GM23338 (cell line): ENCODE data around the gene MAP4K5.

Source experiments
- CREB1 ChIP-seq: fragments of 250-450 bp; sonication (Bioruptor Pico); IDR thresholded peaks from 2 replicates; pipeline ENCODE4 v1.5.0; 2020; ENCODE audit warnings: low read depth, mild to moderate bottlenecking, moderate library complexity
- EZH2 ChIP-seq: fragments of 200-600 bp; sonication (generic); IDR thresholded peaks from one replicate; pipeline ENCODE4 v1.8.0; 2017; ENCODE audit warnings: antibody characterized with exemption, mild to moderate bottlenecking, low read depth; ENCODE audit not compliant: unreplicated experiment
- EZH2phosphoT487 ChIP-seq: fragments of 200-600 bp; sonication (generic); IDR thresholded peaks from one replicate; pipeline ENCODE4 v1.8.1; 2018; ENCODE audit warnings: antibody characterized with exemption; ENCODE audit not compliant: unreplicated experiment
- POLR2AphosphoS5 ChIP-seq: IDR thresholded peaks from 2 replicates; pipeline ENCODE4 v1.6.1; 2016; ENCODE audit warnings: antibody characterized with exemption, low read depth
- TF ChIP-seq, protein P1 (sequence below): fragments of 250-450 bp; sonication (Bioruptor Pico); IDR thresholded peaks from 2 replicates; pipeline ENCODE4 v1.5.0; 2020; ENCODE audit warnings: mild to moderate bottlenecking, moderate library complexity
- TF ChIP-seq, protein P2 (sequence below), 2 experiments: fragments of 200-600 bp in 1 of 2; sonication (generic) in 1 of 2; conservative IDR thresholded peaks; 2 replicates each; pipeline versions ENCODE4 v1.5.1 to v1.6.1; 2016 to 2017; ENCODE audit warnings: antibody characterized with exemption in 2 of 2, low read depth in 2 of 2, mild to moderate bottlenecking in 2 of 2, moderate library complexity in 1 of 2
- TF ChIP-seq, protein P3 (sequence below): IDR thresholded peaks from one replicate; pipeline ENCODE4 v1.6.1; 2018; ENCODE audit warnings: antibody characterized with exemption; ENCODE audit not compliant: unreplicated experiment

DNA sequence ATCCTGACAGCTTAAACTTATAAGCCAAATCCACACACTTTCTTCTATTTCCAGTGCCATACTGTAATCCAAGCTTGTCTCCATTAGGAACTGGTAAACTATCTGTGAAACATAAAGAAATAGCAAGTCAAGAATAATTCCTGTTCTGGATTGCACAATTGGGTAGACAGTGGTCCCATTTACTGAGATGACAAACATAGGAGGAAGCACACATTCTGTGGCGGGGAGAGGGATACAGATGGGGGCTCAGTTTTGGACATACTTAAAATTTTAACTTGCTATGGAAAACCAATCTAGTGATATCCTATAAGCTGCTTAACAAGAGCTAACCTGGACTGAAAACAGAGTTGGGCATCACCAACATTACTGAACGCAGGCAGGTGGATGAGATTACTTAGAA lies 16.3 kb downstream of the MAP4K5 start:
- TF ChIP-seq, protein P1, sequence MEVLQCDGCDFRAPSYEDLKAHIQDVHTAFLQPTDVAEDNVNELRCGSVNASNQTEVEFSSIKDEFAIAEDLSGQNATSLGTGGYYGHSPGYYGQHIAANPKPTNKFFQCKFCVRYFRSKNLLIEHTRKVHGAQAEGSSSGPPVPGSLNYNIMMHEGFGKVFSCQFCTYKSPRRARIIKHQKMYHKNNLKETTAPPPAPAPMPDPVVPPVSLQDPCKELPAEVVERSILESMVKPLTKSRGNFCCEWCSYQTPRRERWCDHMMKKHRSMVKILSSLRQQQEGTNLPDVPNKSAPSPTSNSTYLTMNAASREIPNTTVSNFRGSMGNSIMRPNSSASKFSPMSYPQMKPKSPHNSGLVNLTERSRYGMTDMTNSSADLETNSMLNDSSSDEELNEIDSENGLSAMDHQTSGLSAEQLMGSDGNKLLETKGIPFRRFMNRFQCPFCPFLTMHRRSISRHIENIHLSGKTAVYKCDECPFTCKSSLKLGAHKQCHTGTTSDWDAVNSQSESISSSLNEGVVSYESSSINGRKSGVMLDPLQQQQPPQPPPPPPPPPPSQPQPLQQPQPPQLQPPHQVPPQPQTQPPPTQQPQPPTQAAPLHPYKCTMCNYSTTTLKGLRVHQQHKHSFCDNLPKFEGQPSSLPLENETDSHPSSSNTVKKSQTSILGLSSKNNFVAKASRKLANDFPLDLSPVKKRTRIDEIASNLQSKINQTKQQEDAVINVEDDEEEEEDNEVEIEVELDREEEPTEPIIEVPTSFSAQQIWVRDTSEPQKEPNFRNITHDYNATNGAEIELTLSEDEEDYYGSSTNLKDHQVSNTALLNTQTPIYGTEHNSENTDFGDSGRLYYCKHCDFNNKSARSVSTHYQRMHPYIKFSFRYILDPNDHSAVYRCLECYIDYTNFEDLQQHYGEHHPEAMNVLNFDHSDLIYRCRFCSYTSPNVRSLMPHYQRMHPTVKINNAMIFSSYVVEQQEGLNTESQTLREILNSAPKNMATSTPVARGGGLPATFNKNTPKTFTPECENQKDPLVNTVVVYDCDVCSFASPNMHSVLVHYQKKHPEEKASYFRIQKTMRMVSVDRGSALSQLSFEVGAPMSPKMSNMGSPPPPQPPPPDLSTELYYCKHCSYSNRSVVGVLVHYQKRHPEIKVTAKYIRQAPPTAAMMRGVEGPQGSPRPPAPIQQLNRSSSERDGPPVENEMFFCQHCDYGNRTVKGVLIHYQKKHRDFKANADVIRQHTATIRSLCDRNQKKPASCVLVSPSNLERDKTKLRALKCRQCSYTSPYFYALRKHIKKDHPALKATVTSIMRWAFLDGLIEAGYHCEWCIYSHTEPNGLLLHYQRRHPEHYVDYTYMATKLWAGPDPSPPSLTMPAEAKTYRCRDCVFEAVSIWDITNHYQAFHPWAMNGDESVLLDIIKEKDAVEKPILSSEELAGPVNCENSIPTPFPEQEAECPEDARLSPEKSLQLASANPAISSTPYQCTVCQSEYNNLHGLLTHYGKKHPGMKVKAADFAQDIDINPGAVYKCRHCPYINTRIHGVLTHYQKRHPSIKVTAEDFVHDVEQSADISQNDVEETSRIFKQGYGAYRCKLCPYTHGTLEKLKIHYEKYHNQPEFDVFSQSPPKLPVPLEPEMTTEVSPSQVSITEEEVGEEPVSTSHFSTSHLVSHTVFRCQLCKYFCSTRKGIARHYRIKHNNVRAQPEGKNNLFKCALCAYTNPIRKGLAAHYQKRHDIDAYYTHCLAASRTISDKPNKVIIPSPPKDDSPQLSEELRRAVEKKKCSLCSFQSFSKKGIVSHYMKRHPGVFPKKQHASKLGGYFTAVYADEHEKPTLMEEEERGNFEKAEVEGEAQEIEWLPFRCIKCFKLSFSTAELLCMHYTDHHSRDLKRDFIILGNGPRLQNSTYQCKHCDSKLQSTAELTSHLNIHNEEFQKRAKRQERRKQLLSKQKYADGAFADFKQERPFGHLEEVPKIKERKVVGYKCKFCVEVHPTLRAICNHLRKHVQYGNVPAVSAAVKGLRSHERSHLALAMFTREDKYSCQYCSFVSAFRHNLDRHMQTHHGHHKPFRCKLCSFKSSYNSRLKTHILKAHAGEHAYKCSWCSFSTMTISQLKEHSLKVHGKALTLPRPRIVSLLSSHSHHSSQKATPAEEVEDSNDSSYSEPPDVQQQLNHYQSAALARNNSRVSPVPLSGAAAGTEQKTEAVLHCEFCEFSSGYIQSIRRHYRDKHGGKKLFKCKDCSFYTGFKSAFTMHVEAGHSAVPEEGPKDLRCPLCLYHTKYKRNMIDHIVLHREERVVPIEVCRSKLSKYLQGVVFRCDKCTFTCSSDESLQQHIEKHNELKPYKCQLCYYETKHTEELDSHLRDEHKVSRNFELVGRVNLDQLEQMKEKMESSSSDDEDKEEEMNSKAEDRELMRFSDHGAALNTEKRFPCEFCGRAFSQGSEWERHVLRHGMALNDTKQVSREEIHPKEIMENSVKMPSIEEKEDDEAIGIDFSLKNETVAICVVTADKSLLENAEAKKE (CRISPR knock-in tag): no peak
- no peak for TF ChIP-seq EZH2
- TF ChIP-seq POLR2AphosphoS5: no peak
- TF ChIP-seq, protein P2, sequence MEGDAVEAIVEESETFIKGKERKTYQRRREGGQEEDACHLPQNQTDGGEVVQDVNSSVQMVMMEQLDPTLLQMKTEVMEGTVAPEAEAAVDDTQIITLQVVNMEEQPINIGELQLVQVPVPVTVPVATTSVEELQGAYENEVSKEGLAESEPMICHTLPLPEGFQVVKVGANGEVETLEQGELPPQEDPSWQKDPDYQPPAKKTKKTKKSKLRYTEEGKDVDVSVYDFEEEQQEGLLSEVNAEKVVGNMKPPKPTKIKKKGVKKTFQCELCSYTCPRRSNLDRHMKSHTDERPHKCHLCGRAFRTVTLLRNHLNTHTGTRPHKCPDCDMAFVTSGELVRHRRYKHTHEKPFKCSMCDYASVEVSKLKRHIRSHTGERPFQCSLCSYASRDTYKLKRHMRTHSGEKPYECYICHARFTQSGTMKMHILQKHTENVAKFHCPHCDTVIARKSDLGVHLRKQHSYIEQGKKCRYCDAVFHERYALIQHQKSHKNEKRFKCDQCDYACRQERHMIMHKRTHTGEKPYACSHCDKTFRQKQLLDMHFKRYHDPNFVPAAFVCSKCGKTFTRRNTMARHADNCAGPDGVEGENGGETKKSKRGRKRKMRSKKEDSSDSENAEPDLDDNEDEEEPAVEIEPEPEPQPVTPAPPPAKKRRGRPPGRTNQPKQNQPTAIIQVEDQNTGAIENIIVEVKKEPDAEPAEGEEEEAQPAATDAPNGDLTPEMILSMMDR (conservative IDR thresholded peaks at IDR 0.05; ENCODE audit: low read depth in 2 of 2): no peak
- TF ChIP-seq EZH2phosphoT487: no peak
- TF ChIP-seq CREB1 (CRISPR knock-in tag): no peak
- TF ChIP-seq, protein P3, sequence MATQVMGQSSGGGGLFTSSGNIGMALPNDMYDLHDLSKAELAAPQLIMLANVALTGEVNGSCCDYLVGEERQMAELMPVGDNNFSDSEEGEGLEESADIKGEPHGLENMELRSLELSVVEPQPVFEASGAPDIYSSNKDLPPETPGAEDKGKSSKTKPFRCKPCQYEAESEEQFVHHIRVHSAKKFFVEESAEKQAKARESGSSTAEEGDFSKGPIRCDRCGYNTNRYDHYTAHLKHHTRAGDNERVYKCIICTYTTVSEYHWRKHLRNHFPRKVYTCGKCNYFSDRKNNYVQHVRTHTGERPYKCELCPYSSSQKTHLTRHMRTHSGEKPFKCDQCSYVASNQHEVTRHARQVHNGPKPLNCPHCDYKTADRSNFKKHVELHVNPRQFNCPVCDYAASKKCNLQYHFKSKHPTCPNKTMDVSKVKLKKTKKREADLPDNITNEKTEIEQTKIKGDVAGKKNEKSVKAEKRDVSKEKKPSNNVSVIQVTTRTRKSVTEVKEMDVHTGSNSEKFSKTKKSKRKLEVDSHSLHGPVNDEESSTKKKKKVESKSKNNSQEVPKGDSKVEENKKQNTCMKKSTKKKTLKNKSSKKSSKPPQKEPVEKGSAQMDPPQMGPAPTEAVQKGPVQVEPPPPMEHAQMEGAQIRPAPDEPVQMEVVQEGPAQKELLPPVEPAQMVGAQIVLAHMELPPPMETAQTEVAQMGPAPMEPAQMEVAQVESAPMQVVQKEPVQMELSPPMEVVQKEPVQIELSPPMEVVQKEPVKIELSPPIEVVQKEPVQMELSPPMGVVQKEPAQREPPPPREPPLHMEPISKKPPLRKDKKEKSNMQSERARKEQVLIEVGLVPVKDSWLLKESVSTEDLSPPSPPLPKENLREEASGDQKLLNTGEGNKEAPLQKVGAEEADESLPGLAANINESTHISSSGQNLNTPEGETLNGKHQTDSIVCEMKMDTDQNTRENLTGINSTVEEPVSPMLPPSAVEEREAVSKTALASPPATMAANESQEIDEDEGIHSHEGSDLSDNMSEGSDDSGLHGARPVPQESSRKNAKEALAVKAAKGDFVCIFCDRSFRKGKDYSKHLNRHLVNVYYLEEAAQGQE: no peak
